Bronchus fibroblast of lung (primary cell): ENCODE data around the gene OPHN1. TPM values are rescaled to one million over a fixed set of nuclear protein-coding genes. Genes with fewer than 3 reads are reported as not detected.

Source experiments
- total RNA-seq: library from RNA; depleted of rRNA; stranded (reverse); fragments of >200 nt; gene quantifications from 2 replicates; pipeline ENCODE4 v1.2.3, GENCODE V29; 2015

Gene OPHN1
- 3.0 and 3.7 TPM in 2 replicates for total RNA-seq

GRCh38 chrX:68433155-68433980, at the start of gene OPHN1:
Gene OPHN1, minus strand, starts transcription at chrX:68433495. Its CDS starts 475 bp downstream, at chrX:68433020.

Other genes starting within 250 kb of the OPHN1 start
- 13.5 and 15.0 TPM in 2 replicates for gene YIPF6, start 65.6 kb upstream of the OPHN1 start, total RNA-seq
- 2.4 and 2.7 TPM in 2 replicates for gene STARD8, start 214.2 kb upstream of the OPHN1 start, total RNA-seq